OCI-LY7 (cell line): Measurements from ENCODE around the gene TNFRSF1B.

ENCODE experiments used
- CTCF ChIP-seq: fragments of 200-600 bp; sonication (generic); conservative IDR thresholded peaks from 2 replicates; pipeline ENCODE4 v1.5.1; 2014; ENCODE audit warnings: mild to moderate bottlenecking, antibody characterized with exemption, low read length, moderate library complexity, mixed read lengths
- EZH2phosphoT487 ChIP-seq: fragments of 200-600 bp; sonication (generic); IDR thresholded peaks from 2 replicates; pipeline ENCODE4 v1.6.1; 2018; ENCODE audit warnings: low read depth, borderline replicate concordance, mild to moderate bottlenecking, mixed run types, antibody characterized with exemption, low read length, moderate library complexity, mixed read lengths

DNA sequence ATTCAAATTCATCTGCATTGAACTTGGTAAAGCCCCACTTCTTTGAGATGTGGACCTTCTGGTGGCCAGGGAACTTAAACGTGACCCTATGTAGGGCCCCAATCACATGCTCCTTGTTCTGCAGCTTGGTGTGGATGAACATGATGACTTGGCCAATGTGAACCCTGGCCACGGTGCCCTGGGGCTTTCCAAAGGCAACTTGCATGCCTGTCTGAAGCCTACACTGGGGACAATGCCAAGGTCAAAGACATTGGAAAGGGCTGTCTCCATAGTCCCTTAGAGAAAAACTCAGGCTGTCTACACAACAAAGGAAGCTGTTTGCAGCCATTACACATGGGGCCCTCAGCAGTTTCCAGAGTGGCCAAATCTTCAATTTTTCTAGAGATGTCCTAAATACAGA lies 54.1 kb downstream of the TNFRSF1B start:
- TF ChIP-seq CTCF (no peak), EZH2phosphoT487 (no peak)
